Fibroblast of skin of scalp (primary cell): Measurements from ENCODE around the gene WWP2.
"Not testable (repeated sequence)": the region's sequence is repeated elsewhere in the genome, so short reads cannot be mapped to it uniquely, and the experiment has no call there.

Source experiments
- DNase-seq: peaks from one replicate; pipeline ENCODE4 v3.0.0-alpha.2; 2013

Gene WWP2

DNA sequence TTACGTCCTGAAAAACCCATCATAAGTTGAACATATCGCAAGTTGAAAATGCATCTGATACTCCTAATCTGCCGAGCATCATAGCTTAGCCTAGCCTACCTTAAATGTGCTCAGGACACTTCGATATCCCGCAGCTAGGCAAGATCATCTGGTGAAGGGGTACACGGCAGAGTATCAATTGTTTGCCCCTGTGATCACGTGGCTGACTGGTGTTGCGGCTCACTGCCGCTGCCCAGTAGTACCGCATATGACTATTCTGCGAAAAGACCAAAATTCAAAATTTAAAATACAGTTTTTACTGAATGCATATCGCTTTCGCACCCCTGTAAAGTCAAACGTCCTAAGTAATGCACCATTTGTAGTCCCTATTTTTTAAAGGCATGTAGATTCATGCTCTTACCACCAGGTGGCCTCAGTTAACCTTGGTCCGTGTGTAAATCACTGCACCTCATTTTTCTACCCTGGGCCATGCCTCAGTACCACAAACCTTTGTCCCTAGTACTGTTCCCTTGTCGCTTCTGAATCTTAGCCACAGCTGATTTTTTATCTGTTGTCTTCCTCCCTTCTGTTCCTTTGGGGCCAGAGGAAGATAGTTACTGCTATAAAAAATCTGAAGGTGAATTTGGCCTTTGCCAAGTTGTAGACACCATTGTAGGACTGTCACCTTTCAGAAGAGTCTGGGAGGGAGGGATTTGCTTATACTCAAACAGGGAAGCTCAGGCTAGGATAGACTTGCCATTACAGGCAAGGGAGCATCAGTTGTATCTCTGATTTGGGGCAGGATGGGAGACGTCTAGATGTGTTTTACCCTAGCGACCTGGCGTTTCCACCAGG is 34.4 kb downstream of the WWP2 start:
- DNase-seq, result peak; percentile 70

DNA sequence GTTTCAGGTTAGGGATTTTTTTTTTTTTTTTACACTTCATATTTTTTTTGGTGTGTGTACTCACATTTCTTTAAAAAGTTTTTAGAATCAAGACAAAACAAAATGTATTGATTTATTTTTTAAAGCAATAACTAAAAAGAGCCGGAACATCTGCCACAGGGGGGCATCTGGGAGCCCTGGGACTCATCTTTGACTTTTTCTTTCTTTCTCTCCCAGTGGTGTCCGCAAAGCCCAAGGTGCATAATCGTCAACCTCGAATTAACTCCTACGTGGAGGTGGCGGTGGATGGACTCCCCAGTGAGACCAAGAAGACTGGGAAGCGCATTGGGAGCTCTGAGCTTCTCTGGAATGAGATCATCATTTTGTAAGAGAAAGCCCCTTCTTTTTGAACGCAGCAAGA is 36.3 kb downstream of the WWP2 start:
- no peak for DNase-seq

DNA sequence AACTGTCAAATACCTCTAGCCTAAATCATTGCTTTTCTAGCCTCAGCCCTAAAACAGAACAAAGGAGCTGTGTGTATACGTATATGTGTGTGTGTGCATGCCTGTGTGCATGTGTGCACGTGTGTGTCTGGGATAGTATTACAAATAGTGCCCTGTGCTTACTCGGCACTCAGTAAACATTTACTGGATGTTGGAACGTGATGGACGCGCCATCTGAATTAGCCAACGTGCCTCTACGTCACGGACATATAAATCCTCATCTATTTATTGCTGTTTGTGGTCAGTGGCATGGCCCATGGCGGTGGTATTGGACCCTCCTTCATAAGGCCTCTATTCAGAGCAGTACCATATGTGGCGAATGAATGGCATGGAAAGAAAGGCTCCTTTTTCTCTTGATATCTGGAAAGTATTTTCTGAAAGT is 37.5 kb downstream of the WWP2 start:
- no peak for DNase-seq

DNA sequence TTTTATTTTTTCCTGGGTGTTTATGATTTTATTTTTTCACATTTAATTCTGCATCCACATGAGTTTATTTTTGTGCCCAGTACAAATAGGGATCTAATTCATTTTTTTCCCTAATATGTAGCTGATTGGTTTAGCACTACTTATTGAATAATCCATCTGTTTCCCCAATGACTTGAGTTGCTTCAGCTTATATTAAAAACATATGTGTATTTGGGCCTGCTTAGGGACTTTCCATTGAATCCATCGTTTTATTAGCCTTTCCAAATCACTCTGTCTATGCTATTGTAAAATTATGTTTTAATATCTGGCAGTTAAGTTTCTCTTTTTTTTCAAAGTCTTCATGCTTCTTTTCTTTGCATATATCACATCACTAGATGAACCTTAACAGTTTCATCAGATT is 42.2 kb downstream of the WWP2 start:
- DNase-seq, result no peak

DNA sequence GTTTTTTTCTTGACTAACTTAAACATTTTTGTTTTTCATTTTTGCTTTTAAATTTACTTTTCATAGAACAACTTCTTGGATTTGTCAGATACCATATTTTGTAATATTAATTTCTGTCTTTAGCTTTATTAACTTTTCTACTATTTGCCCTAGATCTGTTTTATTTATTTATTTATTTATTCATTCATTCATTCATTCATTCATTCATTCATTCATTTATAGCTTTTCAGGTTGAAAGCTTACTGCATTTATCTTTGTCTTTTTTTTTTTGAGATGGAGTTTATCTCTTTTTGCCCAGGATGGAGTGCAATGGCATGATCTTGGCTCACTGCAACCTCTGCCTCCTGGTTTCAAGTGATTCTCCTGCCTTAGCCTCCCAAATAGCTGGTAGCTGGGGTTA is 44.6 kb downstream of the WWP2 start:
- DNase-seq, result not testable (repeated sequence)

DNA sequence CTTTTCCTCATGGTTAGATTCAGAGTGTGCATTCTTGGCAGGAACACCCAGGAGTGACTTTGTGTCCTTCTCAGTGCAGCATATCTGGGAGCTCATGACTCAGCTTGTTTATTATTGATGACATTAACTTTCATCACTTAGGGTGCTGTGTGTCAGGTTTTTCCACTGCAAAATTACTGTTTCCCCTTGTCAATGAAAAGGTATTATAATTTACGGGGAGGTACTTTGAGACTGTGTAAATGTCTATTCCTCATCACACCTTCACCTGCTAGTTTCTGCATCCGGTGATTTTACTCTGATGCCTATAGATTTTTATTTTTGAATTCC is 50.5 kb downstream of the WWP2 start:
- no peak for DNase-seq

DNA sequence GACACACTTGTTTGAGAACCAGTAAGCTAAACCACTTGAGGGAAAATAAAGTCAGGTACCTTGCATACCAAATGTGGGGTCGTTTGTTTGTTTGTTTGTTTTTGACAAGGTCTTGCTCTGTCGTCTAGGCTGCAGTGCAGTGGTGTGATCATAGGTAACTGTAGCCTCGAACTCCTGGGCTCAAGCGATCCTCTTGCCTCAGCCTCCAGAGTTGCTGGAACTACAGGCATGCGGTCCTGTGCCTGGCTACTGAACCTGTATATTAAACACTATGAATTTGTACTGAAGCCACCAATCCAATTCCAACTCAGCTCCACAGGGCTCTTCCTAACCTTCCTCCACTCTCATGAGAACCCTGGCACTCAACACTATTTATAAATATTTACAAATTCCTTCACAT is 51.9 kb downstream of the WWP2 start:
- no peak for DNase-seq

DNA sequence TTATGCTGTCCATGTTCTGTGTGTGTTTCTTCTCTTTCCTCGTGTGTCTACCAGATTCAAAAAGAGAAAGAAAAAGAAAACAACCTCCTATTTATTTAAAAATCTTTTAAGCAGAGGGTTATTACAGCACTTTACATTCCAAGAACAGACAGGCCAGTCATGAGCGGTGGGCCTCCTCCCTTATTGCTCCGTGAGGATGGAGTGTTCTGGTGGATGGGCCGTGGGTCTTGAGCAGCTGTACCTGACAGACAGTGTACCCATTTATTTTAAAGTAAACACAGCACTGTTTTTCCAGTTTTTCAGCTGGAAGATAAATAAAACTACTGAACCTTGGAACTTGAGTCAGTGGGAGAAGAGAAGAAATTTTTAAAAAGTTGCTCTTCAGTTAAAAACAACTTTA is 52.4 kb downstream of the WWP2 start:
- DNase-seq, result no peak

DNA sequence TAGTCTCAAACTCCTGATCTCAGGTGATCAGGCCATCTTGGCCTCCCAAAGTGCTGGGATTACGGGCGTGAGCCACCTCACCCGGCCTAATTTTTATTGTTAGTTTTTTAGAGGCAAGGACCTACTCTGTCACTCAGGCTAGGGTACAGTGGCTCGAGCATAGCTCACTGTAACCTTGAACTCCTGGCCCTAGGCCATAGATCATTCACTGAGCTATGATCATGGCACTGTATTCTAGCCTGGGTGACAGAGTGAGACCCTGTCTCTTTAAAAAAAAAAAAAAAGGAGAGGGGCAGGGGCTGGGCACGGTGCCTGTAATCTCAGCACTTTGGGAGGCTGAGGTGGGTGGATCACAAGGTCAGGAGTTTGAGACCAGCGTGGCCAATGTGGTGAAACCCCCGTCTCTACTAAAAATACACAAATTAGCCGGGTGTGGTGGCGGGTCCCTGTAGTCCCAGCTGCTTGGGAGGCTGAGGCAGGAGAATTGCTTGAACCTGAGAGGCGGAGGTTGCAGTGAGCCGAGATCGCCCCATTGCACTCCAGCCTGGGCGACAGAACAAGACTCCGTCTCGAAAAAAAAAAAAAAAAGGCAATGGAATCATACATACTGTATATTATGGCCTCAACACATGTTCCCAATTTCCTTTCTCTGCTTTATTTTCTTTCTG is 53.2 kb downstream of the WWP2 start:
- DNase-seq, result not testable (repeated sequence)

DNA sequence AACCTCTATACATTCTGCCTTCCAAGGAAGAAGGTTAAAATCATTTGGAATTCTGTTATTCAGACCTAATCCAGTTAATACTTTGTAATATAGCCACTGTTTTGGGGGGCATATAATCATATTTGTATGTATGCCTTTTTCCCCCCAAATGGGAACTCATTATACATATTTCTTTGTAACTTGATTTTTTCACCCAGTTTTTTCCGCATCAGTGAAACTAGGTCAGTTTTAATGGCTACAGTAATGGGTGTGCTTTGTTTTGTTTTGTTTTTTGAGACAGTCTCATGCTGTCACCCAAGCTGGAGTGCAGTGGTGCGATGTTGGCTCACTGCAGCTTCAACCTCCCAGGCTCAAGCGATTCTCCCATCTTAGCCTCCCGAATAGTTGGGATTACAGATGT is 54.9 kb downstream of the WWP2 start:
- no peak for DNase-seq

DNA sequence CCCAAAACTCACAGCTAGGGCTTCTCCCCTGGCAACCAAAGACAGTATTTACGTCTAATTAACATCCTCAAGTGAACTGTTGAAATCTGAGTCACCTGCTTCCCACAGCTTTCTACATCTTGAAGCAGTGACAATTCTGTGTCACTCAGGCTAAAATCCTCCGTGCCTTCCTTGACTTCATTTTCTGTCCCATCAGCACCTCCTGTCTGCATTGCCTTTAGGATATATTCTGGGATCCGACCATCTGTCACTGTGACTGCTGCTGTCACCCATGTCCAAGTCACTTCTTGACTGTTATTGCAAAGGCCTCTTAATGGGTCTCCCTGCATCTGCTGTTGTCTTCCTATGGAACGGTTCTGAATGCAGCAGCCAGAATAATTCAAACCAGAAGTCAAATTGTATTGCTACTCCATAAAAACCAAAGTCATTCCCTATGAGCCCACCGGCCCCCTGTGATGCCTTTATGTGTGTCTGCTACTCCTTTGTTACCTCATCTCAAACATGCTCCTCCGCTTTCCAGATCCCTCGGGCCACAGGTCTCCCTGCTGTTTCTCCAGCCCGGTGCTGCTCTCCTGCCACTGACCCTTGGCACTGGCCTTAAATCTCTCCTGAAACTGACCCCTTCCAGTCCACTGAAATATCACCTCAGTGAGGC is 56.9 kb downstream of the WWP2 start:
- no peak for DNase-seq

DNA sequence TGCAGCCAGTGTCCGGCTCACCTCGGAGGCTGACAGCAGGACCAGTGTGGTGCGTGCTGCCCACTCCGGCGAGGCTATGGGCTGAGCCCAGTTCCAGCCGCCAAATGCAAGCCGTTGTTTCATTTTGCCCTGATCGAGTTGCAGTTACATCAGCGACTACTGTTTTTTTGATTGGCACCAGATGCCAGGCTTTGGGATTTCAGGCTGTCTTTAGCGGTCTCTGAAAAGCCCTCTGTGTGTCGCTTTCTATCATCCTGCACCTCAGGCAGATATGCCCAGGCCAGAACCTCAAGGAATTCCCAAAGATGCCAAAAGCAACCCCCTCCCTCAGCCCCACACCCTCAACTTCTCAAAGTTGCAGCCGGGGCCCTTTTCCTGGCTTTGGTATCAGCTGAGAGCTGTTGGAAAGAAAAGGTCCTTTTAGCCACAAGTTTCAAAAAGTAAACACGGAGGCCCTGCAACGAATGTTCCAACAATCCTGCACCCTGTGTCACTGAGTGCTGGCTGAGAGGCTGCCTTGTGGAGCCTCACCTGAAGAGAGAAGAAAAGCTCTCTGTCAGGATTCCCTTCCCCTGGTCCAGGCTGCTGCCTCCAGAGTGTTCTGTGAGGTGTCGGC is 58.9 kb downstream of the WWP2 start:
- peak; percentile 75 for DNase-seq

DNA sequence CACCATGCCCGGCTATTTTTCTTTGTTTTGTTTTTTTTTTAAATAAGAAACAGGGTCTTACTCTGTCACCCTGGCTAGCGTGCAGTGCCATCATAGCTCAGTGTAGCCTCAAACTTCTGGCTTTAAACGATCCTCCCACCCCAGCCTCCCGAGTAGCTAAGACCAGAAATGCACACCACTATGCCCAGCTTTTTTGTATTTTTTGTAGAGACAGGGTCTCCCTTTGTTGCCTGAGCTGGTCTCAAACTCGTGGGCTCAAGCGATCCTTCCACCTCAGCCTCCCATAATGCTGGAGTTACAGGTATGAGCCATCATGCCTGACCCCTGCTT is 59.7 kb downstream of the WWP2 start:
- DNase-seq, result no peak

DNA sequence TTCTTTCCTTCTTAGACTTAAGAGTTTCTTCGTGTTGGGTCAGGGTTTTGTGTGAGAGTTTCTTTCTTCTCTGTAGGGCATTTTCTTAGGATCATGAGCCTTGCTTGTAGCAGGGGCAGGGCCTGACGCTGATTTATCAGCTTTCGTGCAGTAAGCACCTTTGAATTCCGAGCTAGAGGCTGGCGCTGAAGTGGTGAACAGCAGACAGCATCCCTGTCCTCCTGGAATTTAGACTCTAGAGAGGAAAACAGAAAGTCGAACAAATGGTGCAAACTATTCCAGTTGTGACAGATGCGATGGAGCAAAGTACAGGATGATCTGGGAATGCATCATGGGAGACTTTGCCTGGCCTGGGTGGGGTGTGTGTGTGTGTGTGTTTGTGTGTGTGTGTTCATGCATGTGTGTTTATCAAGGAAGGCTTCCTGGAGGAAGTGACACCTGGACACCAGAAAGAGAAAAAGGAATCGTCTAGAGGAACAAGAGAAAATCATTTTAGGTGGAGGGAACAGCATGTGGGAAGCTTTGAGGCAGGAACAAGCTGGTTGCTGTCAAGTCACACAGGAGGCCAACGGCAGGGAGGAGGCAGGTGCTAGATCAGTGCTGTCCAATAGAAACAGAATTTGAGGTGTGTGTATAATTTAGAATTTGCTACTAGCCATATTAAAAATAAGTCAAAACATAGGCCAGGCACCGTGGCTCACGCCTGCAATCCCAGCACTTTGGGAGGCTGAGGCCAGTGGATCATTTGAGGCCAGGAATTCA is 60.2 kb downstream of the WWP2 start:
- DNase-seq, result no peak

DNA sequence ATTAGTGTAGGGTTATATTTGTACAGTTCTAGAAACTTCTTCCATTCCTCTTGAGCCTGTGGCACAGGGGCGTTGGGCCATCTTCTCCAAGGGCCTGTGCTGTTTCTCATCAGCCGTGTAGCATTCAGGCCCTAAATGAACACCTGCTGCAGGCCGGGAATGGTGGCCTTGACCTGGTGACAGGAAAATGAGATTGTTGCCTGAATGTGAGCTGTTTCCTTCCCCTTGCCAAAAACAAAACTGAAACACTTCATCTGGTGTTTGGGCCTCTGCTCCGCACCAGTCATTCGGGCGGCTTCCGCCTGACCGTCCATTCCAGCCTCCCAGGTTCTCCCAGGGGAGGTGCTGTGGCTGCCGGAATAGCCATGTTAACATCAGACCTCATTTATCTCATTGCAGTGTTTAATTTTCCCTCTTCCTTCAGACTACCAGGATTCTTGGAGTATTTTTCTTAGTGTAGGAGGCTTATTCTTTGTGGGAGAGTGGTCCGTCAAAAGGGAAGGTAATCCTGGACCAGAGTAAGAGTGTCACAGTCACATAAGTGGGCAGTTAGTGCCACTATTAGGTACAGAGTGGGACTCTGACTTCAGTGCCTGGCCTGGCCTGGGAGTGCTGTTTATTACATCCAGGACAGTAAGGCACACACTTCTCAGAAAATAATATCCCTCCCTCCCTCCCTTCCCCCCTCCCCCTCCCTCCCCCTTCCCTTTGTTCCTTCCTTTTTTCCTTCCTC is 61.9 kb downstream of the WWP2 start:
- no peak for DNase-seq

DNA sequence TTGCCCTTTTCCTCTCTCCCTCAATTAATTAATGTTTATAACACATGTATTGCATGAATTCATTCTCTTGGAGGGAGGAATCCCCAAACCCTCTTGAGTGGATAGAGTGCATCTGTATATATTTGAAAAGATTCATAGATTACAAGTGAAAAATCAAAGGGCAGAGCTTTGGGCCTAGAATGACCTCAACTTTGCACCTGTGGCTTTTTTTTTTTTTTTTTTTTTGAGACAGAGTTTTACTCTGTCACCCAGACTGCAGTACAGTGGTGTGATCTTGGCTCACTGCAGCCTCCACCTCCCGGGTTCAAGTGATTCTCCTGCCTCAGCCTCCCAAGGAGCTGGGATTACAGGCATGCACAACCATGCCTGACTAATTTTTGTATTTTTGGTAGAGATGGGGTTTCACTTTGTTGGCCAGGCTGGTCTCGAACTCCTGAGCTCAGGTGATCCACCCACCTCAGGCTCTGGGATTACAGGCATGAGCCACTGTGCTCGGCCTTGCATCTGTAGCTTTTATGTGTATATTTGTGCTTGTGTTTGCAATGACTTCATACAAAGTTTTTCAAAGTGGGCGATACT is 62.5 kb downstream of the WWP2 start:
- DNase-seq, result not testable (repeated sequence)

DNA sequence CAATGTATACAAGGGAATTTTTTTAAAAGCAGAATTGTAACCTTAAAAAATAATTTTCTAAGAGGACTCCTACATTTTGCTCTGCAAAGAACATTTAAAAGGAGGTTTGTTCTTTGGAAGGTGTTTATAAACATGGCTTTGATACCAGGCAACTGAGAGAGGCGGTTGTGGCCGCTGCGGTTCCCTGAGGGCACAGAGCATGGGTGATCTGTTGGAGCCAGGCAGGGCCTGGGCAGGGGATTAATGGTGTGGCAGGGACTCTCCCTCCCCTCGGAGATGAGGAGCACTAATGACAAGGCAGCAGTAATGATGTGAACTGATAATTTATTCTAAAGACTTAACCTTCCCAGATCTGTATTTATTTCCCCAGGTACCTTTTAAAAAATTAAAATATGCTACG is 65.4 kb downstream of the WWP2 start:
- no peak for DNase-seq

DNA sequence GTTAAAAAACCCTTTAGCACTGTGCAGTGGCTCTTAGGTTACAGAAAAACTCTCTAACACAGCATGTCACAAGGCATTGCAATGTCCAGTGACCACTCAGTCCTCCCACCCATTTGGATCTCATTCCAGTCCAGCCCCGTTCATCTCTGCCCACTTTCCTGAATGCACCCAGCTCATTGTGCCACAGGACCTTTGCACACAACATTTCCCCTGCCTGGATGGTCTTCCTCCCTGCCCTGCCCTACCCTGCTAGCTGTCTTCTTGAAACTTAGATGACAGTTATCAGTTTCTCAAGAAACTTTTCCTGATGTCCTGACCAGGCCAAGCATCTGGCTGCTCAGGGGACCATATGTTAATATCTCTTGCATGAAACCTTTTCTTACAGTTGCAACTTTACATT is 67.2 kb downstream of the WWP2 start:
- no peak for DNase-seq

DNA sequence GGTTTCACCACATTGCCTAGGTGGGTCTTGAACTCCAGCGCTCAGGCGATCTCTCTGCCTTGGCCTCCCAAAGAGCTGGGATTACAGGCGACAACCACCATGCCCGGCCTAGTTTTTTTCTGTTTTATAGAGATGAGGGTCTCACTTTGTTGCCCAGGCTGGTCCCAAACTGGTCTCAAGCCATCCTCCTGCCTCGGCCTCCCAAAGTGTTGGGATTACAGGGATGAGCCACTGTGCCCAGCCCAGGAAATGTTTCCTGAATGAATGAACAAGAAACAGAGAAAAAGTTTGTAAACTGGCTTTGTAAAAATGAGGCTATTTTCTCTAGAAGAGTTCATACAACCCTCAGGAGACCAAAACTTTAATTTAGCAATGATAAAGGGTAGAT is 68.0 kb downstream of the WWP2 start:
- no peak for DNase-seq

DNA sequence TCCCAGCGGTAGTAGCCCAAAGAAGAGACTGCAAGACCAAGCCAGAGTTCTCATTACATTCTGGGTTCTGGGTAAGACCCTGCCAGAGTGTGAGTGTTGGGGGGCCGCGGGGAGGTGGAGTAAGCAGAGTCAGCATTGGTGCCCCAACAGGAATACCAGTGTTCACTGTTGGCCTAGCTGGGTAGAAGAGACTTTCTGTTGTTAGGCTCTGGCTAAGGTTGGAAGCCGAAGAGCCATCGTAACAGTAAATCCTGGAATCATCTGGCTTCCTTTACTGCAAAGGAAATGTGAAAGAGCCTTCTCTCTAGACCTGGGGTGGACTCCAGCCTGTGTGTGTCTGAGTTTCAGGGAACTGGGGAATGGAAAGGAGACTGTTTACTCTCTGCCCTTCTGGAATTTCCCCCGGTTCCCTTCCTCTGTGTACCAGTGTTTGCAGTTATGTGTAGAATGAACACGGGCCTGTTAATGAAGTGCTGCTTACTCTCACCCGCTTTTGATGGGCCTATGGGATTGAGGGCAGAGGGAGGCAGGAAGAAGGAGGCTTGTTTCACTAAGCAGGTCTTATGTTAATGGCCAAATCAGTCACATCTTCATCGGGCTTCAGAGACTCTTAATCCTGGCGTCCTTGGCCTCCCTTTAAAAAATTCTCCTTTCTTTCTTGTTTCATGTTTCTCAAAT is 68.5 kb downstream of the WWP2 start:
- DNase-seq, result no peak
